HG02970 (cell line): Measurements from ENCODE around the gene LBR.
"Not testable (repeated sequence)": the region's sequence is repeated elsewhere in the genome, so short reads cannot be mapped to it uniquely, and the experiment has no call there.

Source experiments
- ATAC-seq: cut with Tn5 transposase; IDR thresholded peaks from one replicate; pipeline ENCODE4 v1.9.1; 2021; ENCODE audit warnings: mild to moderate bottlenecking, moderate library complexity, moderate number of reproducible peaks; ENCODE audit not compliant: unreplicated experiment, low FRiP score

Gene LBR

GRCh38 chr1:225389843-225390242 lies 38.0 kb downstream of the LBR start:
- ATAC-seq = no peak

GRCh38 chr1:225388372-225388771 lies 39.5 kb downstream of the LBR start:
- ATAC-seq = no peak

- ATAC-seq = not testable (repeated sequence)
These were observed 41.0 kb downstream of the LBR start for GRCh38 chr1:225386860-225387259.

GRCh38 chr1:225380691-225381090 lies 47.1 kb downstream of the LBR start:
- no peak for ATAC-seq

GRCh38 chr1:225378880-225379279 lies 49.0 kb downstream of the LBR start:
- no peak for ATAC-seq

- no peak for ATAC-seq
These were observed 52.8 kb downstream of the LBR start for GRCh38 chr1:225374996-225375395.

- ATAC-seq = no peak
These were observed 54.7 kb downstream of the LBR start for GRCh38 chr1:225373155-225373554.

GRCh38 chr1:225371366-225372010 lies 56.4 kb downstream of the LBR start:
- ATAC-seq = no peak

- no peak for ATAC-seq
These were observed 59.7 kb downstream of the LBR start for GRCh38 chr1:225368036-225368552.

- no peak for ATAC-seq
These were observed 61.3 kb downstream of the LBR start for GRCh38 chr1:225366552-225366951.

- no peak for ATAC-seq
These were observed 61.8 kb downstream of the LBR start for GRCh38 chr1:225366018-225366417.

GRCh38 chr1:225364439-225364838 lies 63.4 kb downstream of the LBR start:
- ATAC-seq = no peak

GRCh38 chr1:225362805-225363204 lies 65.0 kb downstream of the LBR start:
- no peak for ATAC-seq

- ATAC-seq = no peak
These were observed 66.7 kb downstream of the LBR start for GRCh38 chr1:225361176-225361575.

GRCh38 chr1:225360119-225360518 lies 67.7 kb downstream of the LBR start:
- ATAC-seq = no peak

- no peak for ATAC-seq
These were observed 72.0 kb downstream of the LBR start for GRCh38 chr1:225355863-225356262.

- ATAC-seq = no peak
These were observed 72.9 kb downstream of the LBR start for GRCh38 chr1:225354906-225355305.
